Right lobe of liver (tissue), 6 donors: ENCODE measurements around the gene ANXA7. TPM values are rescaled to one million over a fixed set of nuclear protein-coding genes. Genes with fewer than 3 reads are reported as not detected.

Experiments used
- ATAC-seq, 4 donors: fragments of 200-7000 bp; cut with Tn5 transposase; one replicate each; pipeline ENCODE4 v1.9.1; 2020; ENCODE audit warnings: mild to moderate bottlenecking in 4 of 4, moderate library complexity in 4 of 4
- DNase-seq, 3 donors: peaks; one replicate each; pipeline ENCODE4 v3.0.0-alpha.2; 2020
- H3K27ac ChIP-seq, 3 donors: fragments of 200-600 bp; one replicate each; pipeline ENCODE4 v1.8.0; 2022
- H3K27me3 ChIP-seq, 2 donors: fragments of 200-600 bp; one replicate each; pipeline ENCODE4 v1.8.0; 2022
- H3K36me3 ChIP-seq, 4 donors: fragments of 200-600 bp; sonication (generic) in 1 of 4; one replicate each; pipeline versions ENCODE4 v1.5.1 to v1.8.0; 2017 to 2022; ENCODE audit warnings: control low read depth in 1 of 4
- H3K4me1 ChIP-seq, 4 donors: fragments of 200-600 bp; sonication (generic) in 1 of 4; one replicate each; pipeline versions ENCODE4 v1.5.1 to v1.8.0; 2017 to 2022; ENCODE audit warnings: control low read depth in 1 of 4
- H3K4me3 ChIP-seq, 3 donors: fragments of 200-600 bp; one replicate each; pipeline ENCODE4 v1.8.0; 2022
- H3K9me3 ChIP-seq, 4 donors: fragments of 200-600 bp; sonication (generic) in 1 of 4; one replicate each; pipeline versions ENCODE4 v1.5.1 to v1.8.0; 2017 to 2022; ENCODE audit warnings: control low read depth in 1 of 4
- POLR2A ChIP-seq: fragments of 450-650 bp; IDR thresholded peaks from one replicate; pipeline ENCODE4 v1.6.1; 2017; ENCODE audit warnings: antibody characterized with exemption, mild to moderate bottlenecking
- whole genome bisulfite sequencing: methylation state at CpG from one replicate; pipeline ENCODE4 v1.1.6; 2018; ENCODE audit warnings: low coverage, low lambda C conversion rate; ENCODE audit not compliant: insufficient coverage; ENCODE audit errors: missing lambda C conversion rate; 5-methylcytosine and 5-hydroxymethylcytosine counted together
- intact Hi-C, 2 donors: fragments of 100-400 bp; cut with DNase I; formaldehyde crosslinking; loops; one replicate each; pipeline versions ENCODE4 v1.11.2 to v1.14.1; 2022
- total RNA-seq, 6 experiments: library from RNA; depleted of rRNA in 2 of 6; stranded (reverse); fragments of >200 nt in 2 of 6; fragmentation: NEBNext Ultra II Directional in 3 of 6; extraction: Animal tissue kit (Norgen Biotek cat#: 25700) in 3 of 6; gene quantifications; one replicate each; pipeline versions ENCODE4 v1.1.0 to v1.2.4, GENCODE V29; 2016 to 2023
- TF ChIP-seq, protein P1 (sequence below), 4 donors: fragments of 200-600 bp in 3 of 4; fragments of 450-650 bp in 1 of 4; IDR thresholded peaks; one replicate each; pipeline versions ENCODE4 v1.5.1 to v1.8.0; 2016 to 2022; ENCODE audit warnings: antibody characterized with exemption in 4 of 4, mild to moderate bottlenecking in 2 of 4
- donor health status: DM: no; HTN: yes; CAD: no.
- donor health status: DM: no; HTN: no; CAD: no.
- donor health status: DM: no; HTN: no; CAD: no.
- donor health status: DM: no; HTN: yes; CAD: no.
- donor health status: DM: no; HTN: yes; CAD: no.

ANXA7 gene
- total RNA-seq, 6 experiments from 2014 or later = 79.6 to 139 (median 102) TPM

DNA sequence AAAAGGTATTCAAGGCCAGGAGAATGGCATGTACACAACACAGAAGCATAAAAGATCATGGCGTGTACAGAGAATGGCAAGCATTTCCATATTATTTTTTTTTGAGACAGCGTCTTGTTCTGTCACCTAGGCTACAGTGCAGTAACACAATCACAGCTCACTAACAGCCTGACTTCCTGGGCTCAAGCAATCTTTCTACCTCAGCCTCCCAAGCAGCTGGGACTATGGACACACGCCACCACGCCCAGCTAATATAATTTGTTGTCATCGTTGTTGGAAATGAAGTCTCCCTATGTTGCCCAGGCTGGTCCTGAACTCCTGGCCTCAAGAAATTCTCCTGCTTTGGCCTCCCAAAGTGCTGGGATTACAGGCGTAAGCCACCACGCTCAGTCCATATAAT lies 27.3 kb downstream of the ANXA7 start:
- Histone ChIP-seq H3K9me3 (no peaks in the 10 kb centered on the region), H3K4me3 (no peak overlapping the region), H3K4me1 (no peaks in the 10 kb centered on the region), H3K36me3 (peaks cover 10 to 91% (median 41%) of the 10 kb centered on the region in 4 donors), H3K27me3 (no peaks in the 10 kb centered on the region), H3K27ac (no peak overlapping the region)
- TF ChIP-seq, protein P1, sequence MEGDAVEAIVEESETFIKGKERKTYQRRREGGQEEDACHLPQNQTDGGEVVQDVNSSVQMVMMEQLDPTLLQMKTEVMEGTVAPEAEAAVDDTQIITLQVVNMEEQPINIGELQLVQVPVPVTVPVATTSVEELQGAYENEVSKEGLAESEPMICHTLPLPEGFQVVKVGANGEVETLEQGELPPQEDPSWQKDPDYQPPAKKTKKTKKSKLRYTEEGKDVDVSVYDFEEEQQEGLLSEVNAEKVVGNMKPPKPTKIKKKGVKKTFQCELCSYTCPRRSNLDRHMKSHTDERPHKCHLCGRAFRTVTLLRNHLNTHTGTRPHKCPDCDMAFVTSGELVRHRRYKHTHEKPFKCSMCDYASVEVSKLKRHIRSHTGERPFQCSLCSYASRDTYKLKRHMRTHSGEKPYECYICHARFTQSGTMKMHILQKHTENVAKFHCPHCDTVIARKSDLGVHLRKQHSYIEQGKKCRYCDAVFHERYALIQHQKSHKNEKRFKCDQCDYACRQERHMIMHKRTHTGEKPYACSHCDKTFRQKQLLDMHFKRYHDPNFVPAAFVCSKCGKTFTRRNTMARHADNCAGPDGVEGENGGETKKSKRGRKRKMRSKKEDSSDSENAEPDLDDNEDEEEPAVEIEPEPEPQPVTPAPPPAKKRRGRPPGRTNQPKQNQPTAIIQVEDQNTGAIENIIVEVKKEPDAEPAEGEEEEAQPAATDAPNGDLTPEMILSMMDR (IDR thresholded peaks at IDR 0.05) = no peak
- no peak for TF ChIP-seq POLR2A
- ATAC-seq (no peak), DNase-seq (no peak)
- WGBS = 94% methylated on average over 5 of the region's 7 CpGs
- intact Hi-C loops = no loop called here

- WGBS = 29% methylated on average over 1 of the region's 1 CpG
- peaks cover 13 to 91% (median 47%) of the 10 kb centered on the region in 4 donors for H3K36me3 ChIP-seq
These were observed 34.7 kb downstream of the ANXA7 start for GRCh38 chr10:73379064-73379748.

GRCh38 chr10:73376679-73377078 lies 37.2 kb downstream of the ANXA7 start:
- Histone ChIP-seq H3K4me3 (no peak overlapping the region), H3K36me3 (peaks cover 7 to 82% (median 31%) of the 10 kb centered on the region in 4 donors), H3K9me3 (no peaks in the 10 kb centered on the region), H3K27me3 (no peaks in the 10 kb centered on the region), H3K4me1 (no peaks in the 10 kb centered on the region), H3K27ac (no peak overlapping the region)
- 91% methylated on average over 3 of the region's 3 CpGs for WGBS
- intact Hi-C loops = no loop called here
- ATAC-seq (no peak), DNase-seq (no peak)
- TF ChIP-seq, protein P1 (IDR thresholded peaks at IDR 0.05) = no peak

More at GRCh38 chr10:73379064-73379748, 34.7 kb downstream of the ANXA7 start:
- TF ChIP-seq POLR2A = no peak
- TF ChIP-seq, protein P1 (IDR thresholded peaks at IDR 0.05) = no peak
- Histone ChIP-seq H3K4me1 (no peaks in the 10 kb centered on the region), H3K9me3 (no peaks in the 10 kb centered on the region), H3K4me3 (no peak overlapping the region), H3K27ac (no peak overlapping the region), H3K27me3 (no peaks in the 10 kb centered on the region)
- ATAC-seq (no peak), DNase-seq (no peak)
- intact Hi-C loops = no loop called here

DNA sequence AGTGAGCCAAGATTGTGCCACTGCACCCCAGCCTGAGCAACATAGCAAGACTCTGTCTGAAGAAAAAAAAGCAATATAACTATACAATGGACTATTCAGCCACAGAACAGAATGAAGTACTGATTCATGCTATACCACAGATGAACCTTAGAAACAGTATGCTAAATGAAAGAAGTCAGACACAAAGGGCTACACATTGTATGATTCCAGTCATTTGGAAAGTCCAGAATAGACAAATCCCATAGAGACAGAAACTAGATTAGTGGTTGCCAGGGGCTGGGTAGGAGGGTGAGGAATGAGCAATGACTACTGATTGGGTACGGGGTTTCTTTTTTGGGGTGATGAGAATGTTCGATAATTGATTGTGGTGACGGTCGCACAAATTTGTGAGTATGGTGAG lies 45.6 kb downstream of the ANXA7 start:
- H3K27me3 ChIP-seq = no peaks in the 10 kb centered on the region
- peaks cover 0 to 50% (median 13%) of the 10 kb centered on the region in 4 donors for H3K36me3 ChIP-seq
- H3K9me3 ChIP-seq = no peaks in the 10 kb centered on the region
- WGBS = 85% methylated on average over 4 of the region's 4 CpGs
- H3K27ac ChIP-seq = no peak overlapping the region
- TF ChIP-seq POLR2A = no peak
- TF ChIP-seq, protein P1 (IDR thresholded peaks at IDR 0.05) = no peak
- intact Hi-C loops = no loop called here
- DNase-seq (no peak), ATAC-seq (no peak)
- no peaks in the 10 kb centered on the region for H3K4me1 ChIP-seq
- no peak overlapping the region for H3K4me3 ChIP-seq
